GM12873 (cell line): ENCODE measurements around the gene GCHFR.

Experiments used
- TF ChIP-seq, protein P1 (sequence below): IDR thresholded peaks from 2 replicates; pipeline ENCODE4 v1.5.1; 2012; ENCODE audit warnings: low read depth, mild to moderate bottlenecking, moderate library complexity, low read length, control low read depth; ENCODE audit not compliant: insufficient read depth; ENCODE audit errors: missing control alignments

GCHFR gene

DNA sequence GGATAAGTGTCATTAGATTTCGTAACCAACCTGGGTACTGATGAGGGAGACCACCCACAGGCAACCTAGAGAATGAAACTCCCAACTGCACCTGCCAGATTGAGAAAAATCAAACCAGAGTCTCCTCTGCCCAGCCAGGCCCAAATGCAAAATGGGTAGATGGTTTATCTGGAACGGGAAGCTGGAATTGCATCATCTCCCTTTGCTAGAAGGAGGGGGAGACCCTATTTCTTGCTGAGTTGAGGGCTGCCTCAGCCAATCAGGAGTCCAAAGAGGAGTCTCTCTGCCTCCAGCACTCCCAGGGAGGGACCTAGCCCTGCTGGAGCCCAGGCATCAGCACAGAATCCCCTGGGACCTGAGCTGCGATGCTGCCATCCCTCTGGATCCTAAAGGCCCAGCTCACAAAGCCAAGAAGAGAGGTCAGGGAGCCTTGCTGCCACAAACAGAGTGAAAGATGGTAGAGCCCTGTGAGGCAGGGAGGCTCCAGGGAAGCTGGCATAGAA, 16.9 kb upstream of the GCHFR start:
- TF ChIP-seq, protein P1, sequence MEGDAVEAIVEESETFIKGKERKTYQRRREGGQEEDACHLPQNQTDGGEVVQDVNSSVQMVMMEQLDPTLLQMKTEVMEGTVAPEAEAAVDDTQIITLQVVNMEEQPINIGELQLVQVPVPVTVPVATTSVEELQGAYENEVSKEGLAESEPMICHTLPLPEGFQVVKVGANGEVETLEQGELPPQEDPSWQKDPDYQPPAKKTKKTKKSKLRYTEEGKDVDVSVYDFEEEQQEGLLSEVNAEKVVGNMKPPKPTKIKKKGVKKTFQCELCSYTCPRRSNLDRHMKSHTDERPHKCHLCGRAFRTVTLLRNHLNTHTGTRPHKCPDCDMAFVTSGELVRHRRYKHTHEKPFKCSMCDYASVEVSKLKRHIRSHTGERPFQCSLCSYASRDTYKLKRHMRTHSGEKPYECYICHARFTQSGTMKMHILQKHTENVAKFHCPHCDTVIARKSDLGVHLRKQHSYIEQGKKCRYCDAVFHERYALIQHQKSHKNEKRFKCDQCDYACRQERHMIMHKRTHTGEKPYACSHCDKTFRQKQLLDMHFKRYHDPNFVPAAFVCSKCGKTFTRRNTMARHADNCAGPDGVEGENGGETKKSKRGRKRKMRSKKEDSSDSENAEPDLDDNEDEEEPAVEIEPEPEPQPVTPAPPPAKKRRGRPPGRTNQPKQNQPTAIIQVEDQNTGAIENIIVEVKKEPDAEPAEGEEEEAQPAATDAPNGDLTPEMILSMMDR, result no peak

DNA sequence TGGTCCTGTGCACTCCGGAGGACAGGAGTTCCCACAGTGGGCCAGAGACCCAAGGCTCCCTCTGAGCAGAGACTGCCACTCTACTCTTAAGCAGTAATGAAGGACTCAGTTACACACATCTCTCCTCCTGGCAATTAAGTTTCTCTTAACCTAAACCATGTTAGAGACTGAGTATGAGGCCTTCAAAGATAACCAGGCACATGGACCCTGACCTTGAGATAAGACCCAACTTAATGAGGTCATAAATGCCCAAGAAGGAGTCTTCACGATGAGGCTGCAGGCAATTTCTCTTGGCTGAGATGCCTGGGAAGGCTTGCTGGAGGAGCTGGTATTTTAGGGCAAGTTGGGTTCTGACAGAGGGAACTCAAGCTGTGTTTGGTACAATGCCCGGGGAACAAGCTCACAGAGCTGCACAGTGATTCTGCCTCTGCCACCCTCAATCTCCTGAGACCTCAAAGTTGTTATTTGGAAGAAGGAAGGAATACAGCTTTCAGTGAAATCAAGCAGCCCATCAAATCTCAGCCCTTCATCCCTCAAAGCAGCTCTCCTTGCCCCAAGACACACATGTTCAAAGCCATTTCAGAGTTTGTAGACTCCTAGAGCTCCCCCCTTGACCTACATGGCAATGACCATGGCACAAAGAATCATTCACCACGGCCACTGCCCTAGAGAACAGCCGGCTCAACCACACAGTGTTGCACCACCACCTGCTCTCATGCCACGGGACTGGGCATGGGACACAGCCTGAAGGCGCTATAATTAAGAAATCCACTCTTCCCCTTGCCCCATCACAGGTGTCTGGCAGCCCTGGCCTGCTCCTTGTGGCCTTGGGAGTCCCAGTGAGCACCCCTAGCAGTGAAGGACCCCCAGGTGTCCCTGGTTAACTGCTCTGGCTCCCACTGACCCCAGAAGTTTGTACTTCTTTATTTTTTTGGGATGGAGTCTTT, 15.9 kb upstream of the GCHFR start:
- TF ChIP-seq, protein P1, result no peak

DNA sequence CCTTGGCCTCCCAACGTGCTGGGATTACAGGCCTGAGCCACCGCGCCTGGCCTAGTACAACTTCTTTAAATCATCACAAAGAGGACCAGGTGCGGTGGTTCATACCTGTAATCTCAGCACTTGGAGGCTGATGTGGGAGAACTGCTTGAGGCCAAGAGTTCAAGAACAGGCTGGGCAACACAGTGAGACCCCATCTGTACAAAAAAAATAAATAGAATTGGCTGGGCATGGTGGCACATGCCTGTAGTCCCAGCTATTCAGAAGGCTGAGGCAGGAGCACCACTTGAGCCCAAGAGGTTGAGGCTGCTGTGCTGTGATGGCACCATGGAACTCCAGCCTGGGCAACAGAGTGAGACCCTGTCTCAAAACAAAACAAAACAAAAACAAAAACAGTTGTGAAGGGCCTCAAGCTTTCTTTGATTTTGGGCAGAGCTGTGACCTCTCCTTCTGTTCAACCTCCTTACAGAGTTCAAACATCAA, 14.7 kb upstream of the GCHFR start:
- TF ChIP-seq, protein P1, result no peak

DNA sequence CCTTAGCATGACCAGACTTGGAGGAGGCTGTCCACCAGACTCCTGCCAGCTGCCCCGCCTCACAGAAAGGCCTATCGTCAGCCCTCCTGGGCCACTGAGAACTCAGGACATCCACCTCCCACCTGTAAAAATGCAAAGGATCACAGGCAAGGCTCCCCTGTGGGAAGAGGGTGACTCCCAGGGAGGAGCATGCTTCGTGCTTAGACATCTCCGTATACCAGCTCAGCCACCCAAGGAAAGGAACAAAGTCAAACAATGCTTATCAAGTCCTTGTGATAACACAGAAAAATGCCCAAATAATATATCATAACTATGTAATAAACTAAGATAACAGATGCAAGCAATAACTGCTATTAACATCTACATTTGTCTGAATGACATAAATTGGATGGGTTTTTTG, 13.0 kb upstream of the GCHFR start:
- TF ChIP-seq, protein P1, result no peak

DNA sequence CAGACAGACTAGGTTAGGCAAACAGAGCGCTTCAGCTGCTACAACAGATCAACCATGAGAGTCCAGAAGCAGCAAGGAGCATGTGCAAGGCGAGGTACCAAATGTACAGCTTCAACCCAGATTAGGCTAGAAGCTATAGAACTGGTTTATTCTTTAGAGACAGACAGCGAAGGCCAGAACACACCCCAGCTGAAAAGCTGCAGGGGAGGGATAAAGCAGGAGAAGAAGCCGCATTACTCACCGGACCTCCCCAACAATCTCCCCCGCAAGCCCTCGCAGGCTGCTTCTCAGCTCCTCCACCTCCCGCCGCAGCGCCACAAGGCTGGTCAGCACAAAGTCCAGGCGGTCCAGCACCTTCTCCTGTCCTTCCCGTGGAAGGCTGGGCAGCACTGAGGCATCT, 12.1 kb upstream of the GCHFR start:
- TF ChIP-seq, protein P1, result no peak

DNA sequence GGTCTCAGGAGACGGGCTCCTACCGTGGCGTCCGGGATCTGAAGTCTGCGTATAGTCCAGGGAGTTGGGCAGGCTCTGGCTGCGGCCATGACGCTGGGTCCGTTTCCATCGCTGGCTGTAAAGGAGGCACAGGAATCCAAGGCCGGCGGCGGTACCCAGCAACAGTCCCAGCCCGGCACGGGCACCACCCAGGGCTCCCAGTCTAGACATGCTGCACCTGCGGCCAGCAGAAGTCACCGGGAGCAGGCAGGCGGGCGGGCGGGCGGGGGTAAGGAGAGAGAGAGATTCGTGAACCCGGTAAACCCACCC, 9.3 kb upstream of the GCHFR start:
- TF ChIP-seq, protein P1, result no peak

DNA sequence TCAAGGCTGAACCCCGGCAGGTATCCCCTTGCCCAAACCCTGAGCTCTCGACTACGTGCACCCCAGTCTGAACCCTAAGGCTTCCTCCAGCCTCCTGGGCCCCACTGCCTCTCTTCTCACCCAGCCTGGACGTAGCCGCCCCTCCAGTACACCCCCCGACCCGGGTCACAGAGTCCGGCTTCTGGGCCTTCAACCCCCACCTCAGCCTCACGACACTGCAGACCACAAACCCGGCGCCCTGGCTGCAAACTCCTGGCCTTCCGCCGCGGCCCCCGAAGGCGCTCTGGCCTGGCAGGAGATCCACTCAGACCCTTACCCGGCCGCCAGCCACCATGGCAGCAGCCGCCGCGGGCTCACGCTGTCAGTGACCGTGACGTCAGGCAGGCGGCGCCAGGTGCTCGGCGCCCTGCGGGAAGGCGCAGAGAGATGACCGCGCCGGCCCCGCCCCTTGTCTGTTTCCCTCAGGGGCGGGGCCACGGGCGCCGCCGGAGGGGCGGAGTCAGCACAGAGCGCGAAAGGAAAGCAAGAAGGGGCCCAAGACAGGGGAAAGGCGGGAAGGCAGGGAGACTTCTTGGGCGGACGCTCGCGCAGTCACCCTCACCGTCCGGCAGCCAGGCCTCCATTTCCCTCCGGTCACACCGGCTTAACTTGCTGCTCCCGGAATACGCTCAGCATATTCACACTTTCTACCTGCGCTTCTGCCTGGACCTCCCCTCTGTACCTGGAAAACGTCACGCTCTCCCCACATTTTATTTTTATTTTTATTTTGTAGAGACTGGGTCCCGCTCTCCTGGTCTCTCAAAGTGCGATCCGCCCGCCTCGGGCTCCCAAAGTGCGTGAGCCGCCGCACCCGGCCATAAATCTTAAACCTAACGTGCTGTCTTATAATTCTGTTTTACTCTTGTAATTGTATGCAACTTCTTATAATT, 8.7 kb upstream of the GCHFR start, which contains the start of gene RMDN3:
Gene RMDN3, minus strand, starts transcription at position 372 of the 929 bp plus-strand sequence. CDS start 471 bp downstream, outside the sequence.
- TF ChIP-seq, protein P1, result no peak
